ENCODE measurements around the gene DOCK1. TPM values are rescaled to one million over a fixed set of nuclear protein-coding genes. Genes with fewer than 3 reads are reported as not detected.

Gene DOCK1
- total RNA-seq, 4 donors from 2014 or later: 50.8 to 59.0 (median 53.6) TPM

DNA sequence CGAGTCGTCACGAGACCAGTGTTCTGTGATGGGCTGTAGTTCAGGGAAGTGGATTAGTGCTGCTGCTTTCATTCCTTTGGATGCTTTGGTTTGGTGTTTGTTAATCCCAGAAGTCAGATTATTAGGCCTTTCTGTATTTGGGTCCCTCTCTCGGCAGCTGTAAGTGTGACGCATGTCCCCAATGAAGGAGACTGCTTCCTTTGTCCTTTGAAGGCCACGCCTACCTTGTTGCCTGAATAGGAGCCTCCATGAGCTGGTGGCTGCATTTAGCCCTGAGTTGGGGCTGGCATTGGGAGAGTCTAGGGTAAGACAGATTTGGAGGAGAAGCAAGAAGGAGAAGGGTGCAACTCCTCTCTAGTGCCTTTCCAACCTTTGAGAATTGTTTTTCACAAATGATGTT, 34.5 kb downstream of the DOCK1 start:
- no peaks in the 10 kb centered on the region for H3K36me3 ChIP-seq
- H3K9me3 ChIP-seq: no peaks in the 10 kb centered on the region
- H3K27ac ChIP-seq: no peak overlapping the region
- no peaks in the 10 kb centered on the region for H3K27me3 ChIP-seq
- H3K4me3 ChIP-seq: no peak overlapping the region
- peaks cover 0 to 10% (median 2%) of the 10 kb centered on the region in 3 donors for H3K4me1 ChIP-seq
- no peak for ATAC-seq
- TF ChIP-seq POLR2A (IDR thresholded peaks at IDR 0.05) (no peak), EP300 (IDR thresholded peaks at IDR 0.05) (no peak), CTCF (IDR thresholded peaks at IDR 0.05) (no peak), POLR2AphosphoS5 (IDR thresholded peaks at IDR 0.05) (no peak)
- WGBS, 2 donors (ENCODE audit: low coverage in 1 of 2): 85 to 95% methylated on average over 5 to 6 of the region's 6 CpGs

GRCh38 chr10:126940670-126941310, 35.6 kb downstream of the DOCK1 start:
- Histone ChIP-seq H3K9me3 (no peaks in the 10 kb centered on the region), H3K4me1 (peaks cover 0 to 2% (median 0%) of the 10 kb centered on the region in 3 donors), H3K36me3 (no peaks in the 10 kb centered on the region), H3K27ac (no peak overlapping the region), H3K4me3 (no peak overlapping the region), H3K27me3 (no peaks in the 10 kb centered on the region)
- ATAC-seq: no peak
- 87 to 95% methylated on average over 5 to 6 of the region's 6 CpGs for WGBS, 2 donors (ENCODE audit: low coverage in 1 of 2)
- TF ChIP-seq CTCF (IDR thresholded peaks at IDR 0.05): no peak
- no peak for TF ChIP-seq EP300 (IDR thresholded peaks at IDR 0.05)
- TF ChIP-seq POLR2A (IDR thresholded peaks at IDR 0.05): no peak
- TF ChIP-seq POLR2AphosphoS5 (IDR thresholded peaks at IDR 0.05): no peak

- H3K4me3 ChIP-seq: no peak overlapping the region
- no peaks in the 10 kb centered on the region for H3K9me3 ChIP-seq
- no peaks in the 10 kb centered on the region for H3K36me3 ChIP-seq
- WGBS, 2 donors (ENCODE audit: low coverage in 1 of 2): 91 to 96% methylated on average over 5 of the region's 11 CpGs
- TF ChIP-seq CTCF (IDR thresholded peaks at IDR 0.05) (no peak), POLR2A (IDR thresholded peaks at IDR 0.05) (no peak), EP300 (IDR thresholded peaks at IDR 0.05) (no peak)
- ATAC-seq: no peak
- no peak overlapping the region for H3K27ac ChIP-seq
- H3K4me1 ChIP-seq: peaks cover 0 to 6% (median 0%) of the 10 kb centered on the region in 3 donors
- H3K27me3 ChIP-seq: no peaks in the 10 kb centered on the region
Observed at GRCh38 chr10:126944191-126944590, 39.0 kb downstream of the DOCK1 start.

GRCh38 chr10:126945351-126946030, 40.3 kb downstream of the DOCK1 start:
- Histone ChIP-seq H3K9me3 (no peaks in the 10 kb centered on the region), H3K4me3 (no peak overlapping the region), H3K27ac (no peak overlapping the region), H3K27me3 (no peaks in the 10 kb centered on the region), H3K36me3 (no peaks in the 10 kb centered on the region), H3K4me1 (peaks cover 0 to 10% (median 0%) of the 10 kb centered on the region in 3 donors)
- 83 to 90% methylated on average over 7 to 11 of the region's 15 CpGs for WGBS, 2 donors (ENCODE audit: low coverage in 1 of 2)
- TF ChIP-seq CTCF (IDR thresholded peaks at IDR 0.05) (no peak), POLR2A (IDR thresholded peaks at IDR 0.05) (no peak)
- no peak for ATAC-seq

GRCh38 chr10:126946746-126947145, 41.5 kb downstream of the DOCK1 start:
- no peak for ATAC-seq
- TF ChIP-seq EP300 (IDR thresholded peaks at IDR 0.05) (no peak), CTCF (IDR thresholded peaks at IDR 0.05) (no peak), POLR2A (IDR thresholded peaks at IDR 0.05) (no peak), POLR2AphosphoS5 (IDR thresholded peaks at IDR 0.05) (no peak)
- 93 to 100% methylated on average over 2 to 4 of the region's 6 CpGs for WGBS, 2 donors (ENCODE audit: low coverage in 1 of 2)
- Histone ChIP-seq H3K27me3 (no peaks in the 10 kb centered on the region), H3K4me1 (peaks cover 0 to 10% (median 0%) of the 10 kb centered on the region in 3 donors), H3K4me3 (no peak overlapping the region), H3K36me3 (no peaks in the 10 kb centered on the region), H3K27ac (no peak overlapping the region), H3K9me3 (no peaks in the 10 kb centered on the region)
